HG03521 (cell line): ENCODE data around the gene IQCK.

Source experiments
- ATAC-seq: cut with Tn5 transposase; IDR thresholded peaks from one replicate; pipeline ENCODE4 v1.9.1; 2021; ENCODE audit warnings: mild to moderate bottlenecking, moderate library complexity; ENCODE audit not compliant: unreplicated experiment

IQCK gene

DNA sequence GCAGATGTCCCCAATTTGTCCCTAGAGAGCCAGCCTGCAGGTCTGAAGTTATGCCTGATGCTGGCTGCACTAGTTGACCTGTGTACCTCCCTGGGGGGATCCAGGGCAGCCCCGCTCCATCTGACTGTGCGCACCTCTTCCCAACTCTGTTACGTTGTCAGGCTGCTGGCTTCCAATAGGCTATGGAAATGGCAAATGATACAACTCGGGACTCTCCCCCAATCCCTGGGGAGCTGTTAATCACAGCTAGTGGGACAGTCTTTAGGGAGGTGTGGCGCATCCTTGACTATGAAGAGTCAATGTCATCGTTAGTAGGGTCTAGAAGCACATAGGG, 136.4 kb downstream of the IQCK start:
- ATAC-seq, result no peak

DNA sequence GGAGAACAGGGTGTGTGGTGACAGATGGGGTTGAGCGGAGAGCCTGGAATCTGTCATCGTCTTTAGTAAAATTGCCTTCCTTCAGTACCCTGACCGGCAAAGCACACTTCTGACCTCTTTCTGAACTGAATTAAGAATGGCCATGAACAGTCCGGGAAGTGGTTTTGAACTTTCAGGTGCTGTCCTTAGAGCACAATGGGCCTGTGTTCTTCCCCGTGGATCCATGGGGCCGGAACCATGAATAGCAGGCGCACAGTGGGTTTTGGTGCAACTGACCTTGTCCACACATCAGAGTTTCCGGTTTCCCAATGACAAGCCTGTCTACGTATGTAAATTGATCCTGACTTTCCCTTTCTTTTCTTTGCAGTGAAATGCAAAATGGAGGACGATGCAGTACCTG, 138.0 kb downstream of the IQCK start:
- ATAC-seq, result no peak

DNA sequence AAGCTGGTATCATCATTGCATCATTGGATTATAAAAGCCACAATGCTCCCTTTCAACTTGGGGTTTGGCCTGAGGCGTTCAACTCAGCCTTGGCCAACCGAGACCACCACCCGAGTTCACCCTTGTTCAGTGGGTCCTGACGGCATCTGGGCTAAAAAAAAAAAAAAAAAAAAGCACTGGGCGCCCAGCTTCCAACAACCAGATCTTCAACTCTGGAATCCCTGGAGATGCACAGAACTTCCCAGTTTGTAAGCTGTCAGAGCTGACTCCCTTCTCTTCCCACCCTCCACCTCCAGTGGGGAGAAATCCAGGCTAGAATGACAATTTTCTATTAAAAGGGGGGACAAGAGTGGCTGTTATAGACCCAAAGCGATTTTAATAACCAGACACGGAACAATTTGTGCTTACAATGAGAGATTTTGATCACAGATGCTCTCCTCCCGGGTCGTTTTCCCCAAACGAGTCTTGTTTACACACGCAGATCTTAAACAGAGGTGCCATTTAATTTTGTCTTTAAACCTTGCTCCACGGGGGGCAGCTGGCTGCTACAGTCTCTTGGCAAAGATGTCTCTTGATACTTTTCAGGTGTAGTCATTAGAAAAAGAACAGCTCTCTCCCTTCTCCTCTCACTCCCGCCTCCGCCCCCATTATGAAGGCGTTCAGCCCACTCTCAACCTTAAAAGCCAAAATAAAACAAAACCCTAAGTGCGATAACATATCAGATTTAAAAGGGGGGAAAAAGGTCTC, 139.7 kb downstream of the IQCK start:
- no peak for ATAC-seq

DNA sequence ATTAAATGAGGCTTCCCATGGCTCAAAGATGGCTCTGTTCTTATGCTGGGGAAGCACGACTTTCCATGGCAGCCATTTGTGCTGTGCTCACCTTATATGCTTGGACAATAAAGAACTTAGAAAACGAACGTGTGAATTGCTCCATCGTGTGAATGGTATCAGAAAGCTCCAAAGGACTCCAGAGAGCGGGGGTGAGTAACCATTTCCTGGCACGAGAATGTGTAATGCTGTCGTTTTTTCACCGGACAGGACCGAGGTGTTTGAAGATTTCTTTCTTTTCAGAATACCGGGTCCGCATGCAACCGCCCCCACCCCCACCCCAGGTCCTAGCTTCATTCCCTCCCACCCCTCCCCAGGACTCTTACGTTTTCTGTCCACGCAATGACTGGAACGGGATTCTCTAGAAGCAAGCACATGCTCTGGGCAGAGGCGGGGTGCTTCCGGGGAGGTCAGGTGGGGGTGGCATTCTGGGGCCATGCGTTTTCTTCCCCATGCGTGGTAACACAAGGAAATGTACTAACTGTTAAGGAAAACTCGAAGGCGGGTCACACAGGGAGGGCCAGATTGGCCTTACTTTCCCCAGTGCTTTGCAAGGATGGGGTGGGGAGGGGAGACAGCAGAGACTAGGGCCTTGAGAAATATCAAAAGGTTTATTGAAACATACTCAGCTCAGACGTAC, 140.4 kb downstream of the IQCK start:
- ATAC-seq, result no peak

DNA sequence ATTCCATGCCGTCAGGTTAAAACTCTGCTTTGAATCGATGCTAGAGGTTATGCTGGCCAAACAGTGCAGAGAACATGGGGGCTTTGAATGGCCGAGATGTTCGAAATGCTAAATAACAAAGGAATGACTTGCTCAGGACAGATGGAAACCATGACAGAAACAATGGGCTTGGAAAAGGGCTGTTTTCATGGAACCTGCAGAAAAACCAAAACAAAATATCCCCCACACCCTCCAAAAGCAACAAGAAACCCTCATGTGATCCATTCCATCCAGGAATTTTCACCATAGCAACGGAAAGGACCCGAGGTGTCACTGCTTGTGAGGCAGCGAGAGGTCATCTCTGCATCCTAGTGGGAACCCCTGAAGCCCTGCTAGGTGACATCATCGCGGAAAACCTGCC, 141.1 kb downstream of the IQCK start:
- ATAC-seq, result no peak

DNA sequence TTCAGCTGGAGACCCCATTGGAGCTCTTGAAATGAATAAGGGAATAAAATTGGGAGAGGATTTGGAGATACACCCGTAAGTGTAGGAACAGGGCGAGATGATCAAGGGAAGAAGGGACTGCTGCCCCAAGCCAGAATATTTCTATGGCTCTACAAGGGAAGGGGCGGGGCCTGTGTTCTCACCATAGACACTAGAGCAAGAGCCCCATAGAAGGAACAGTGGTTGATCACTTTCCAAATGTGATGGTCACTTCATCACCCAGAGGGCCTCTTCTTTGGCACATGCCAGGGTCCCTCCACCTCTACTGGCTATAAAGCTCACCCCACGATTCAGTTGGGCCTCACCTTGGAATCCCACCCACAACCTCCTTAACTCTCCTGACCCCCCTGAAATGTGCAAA, 141.5 kb downstream of the IQCK start:
- ATAC-seq, result no peak

DNA sequence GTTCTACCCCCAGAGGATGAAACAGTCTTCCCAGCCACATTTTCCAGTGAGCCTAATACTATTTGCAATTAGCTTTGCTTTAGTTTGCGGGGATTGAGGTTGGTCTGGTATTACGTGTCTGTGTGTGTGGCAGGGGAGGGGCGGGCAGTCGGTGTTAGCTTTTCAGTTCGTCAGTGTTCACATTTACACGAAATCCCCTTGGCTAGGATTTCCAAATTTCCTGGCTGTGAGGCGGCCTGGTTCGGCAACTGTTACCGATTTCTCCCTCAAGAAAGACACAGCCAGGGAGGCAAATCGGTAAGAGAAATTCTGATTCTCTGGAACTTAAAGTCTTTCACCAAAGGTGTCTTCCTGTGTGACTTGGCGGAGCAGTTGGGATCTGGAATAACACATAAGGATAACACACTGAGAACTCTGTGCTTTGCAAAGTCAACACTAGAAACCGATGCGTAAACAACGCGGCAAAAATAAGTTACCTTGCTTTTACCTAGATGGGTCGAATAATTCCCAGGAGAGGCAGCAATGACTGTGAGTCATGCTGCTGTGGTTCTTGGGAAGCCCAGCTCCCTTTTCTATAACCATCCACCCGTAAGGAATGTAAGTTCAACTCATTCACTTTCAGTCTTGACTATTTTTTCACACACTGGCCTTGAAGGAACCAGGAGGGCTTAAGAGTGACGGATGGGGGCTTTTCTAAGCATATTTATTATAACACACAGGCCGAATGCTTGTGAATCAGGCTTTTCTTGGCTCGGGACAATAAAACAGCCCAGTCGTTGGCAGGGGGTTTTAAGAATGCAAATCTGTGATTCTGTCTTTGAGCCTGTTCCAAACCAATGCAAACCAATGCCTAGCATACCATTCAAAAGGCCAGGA, 142.3 kb downstream of the IQCK start:
- ATAC-seq, result no peak

DNA sequence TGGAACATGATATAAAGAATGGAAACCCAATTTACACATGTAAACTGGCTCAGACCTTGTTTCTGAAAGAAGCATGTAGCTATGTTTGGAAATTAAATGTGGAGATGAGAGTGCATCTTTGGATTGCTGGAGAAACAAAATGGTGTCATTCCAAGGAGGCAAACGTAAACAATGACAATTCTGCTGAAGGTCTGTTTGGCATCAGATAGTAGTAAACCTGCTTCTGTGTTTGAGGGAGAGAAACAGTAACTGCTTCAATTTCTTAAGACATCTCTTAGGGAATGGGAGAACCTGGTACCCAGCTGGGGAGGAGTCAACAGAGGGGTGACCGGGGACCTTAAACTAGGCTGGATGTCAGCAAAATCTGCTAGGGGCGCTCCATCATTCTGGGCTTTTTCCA, 143.1 kb downstream of the IQCK start:
- ATAC-seq, result no peak

DNA sequence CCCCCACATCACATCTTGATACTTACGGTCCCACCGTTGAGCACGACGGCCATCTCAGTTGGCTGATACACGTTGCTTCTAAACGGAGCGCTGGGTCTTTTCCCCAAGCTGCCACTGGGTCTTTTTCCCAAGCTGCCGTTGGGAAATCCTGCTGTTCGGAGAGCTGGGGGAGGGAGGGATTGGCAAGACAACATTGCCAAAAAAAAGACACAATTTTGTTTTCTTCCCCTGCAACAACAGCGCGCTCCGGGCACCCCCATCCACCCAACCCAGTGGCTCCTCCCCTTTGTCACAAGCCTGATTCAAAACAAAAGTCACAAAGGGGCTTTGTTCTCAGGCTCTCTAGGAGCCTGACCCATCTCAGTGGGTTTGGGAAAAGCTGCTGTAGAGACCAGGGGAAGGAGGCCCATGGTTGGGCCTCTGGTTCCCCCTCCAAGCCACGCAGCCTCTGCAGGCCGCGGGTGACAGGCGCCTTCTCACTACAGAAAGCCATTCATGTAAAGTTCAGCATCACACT, 143.8 kb downstream of the IQCK start:
- ATAC-seq, result no peak

DNA sequence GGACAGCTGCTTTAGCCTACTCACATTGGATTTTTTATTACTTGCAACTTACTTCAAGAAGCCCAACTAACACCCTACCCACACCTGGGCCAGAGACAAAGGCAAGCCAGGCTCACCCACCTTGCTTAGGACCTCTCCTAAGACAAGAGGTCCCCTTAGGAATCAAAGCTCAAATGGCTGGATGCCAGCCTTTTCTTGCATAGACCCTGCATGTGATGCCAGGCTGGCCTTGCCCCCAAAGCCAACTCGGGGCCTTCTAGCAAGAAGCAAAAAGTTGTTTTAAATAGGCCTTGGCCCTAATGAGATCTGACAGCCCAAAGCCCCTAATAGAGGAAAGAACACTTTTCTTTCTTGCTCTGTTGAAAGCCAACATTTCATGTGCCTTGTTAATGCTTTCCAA, 145.9 kb downstream of the IQCK start:
- ATAC-seq, result no peak

DNA sequence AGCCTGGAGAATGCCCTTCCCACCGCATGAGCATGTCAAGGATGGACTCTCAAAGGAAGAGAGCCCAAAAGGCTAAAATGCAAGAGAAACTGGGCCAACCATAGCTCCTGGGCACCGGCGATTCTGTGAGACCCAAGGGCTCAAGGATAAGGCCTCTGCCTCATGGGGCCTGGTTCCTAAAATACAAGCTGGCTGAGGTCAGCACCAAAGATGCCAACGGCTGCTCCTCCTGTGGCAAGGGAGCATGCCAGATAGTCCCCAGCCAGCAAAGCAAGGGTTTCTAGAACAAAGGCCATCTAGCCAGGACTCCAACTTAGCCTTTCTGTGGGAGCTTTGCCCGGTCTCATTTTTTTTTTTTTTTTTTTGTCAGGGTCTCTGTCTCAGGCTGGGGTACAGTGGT, 146.5 kb downstream of the IQCK start:
- ATAC-seq, result no peak

DNA sequence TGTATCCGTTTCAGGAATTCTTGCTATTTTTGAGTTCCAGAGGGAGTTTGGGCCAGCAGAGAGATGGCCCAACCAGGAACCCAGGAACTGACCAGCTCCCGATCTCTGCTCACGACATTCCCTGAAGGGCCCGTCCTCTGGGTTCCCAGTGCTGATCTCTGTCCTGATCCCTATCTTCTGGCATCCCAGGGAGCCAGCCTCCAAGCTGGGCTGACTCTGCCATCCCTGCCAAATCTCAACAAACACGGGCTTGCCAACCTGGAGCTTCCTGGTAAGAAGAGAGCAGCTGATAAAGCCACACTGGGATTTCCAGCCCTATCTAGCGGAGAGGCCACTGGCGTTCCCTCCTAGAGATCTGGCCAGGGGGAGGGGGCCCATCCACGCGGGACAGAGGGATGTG, 150.3 kb downstream of the IQCK start:
- ATAC-seq, result no peak

DNA sequence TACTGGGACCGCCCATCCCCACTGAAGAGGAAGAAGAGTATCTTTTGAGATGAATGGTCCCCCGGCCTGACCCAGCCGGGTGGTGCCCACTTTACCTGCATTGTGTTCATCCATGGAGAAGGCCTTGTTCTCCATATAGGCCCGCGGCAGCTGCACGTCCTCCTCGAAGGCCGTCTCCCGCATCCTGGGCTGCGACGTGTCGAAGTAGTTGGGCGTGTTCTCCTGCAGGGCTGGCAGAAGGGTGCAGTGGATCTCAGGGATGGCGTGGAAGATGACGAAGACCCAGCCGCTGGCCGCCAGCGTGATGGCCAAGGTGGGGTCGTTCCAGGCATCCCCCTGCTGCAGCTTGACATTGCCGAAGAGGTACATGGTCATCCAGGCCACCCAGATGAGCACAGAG, 153.7 kb downstream of the IQCK start:
- ATAC-seq, result no peak

DNA sequence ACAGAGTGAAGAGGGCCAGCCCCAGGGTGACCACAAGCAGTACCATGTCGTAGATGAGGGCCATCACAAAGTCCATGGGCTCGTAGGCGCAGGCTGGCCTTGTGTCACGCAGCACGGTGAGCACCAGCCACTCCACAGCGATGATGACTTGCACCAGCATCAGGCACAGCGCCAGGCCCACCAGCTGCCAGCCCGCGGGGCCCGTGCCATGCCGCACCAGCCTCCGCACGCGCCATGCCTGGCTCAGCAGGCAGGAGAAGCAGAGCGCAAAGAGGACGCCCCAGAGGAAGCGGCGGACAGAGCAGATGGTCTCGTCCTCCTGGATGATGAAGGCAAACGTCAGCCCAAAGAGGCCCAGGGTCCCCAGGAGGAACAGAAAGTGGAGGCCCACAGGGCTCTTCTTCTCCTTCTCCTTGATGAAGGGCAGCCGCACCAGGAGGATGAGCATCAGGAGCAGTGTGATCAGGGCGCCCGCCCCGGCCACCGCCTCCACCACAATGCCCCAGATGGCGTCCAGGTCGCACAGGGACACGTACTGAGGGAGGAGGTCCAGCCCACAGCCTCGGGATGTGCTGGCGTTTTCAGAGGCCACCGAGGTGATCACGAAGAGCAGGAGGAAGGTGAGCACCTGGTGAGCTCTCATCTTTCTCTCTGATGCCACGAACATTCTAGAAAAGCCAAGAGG, 154.2 kb downstream of the IQCK start:
- ATAC-seq, result no peak

DNA sequence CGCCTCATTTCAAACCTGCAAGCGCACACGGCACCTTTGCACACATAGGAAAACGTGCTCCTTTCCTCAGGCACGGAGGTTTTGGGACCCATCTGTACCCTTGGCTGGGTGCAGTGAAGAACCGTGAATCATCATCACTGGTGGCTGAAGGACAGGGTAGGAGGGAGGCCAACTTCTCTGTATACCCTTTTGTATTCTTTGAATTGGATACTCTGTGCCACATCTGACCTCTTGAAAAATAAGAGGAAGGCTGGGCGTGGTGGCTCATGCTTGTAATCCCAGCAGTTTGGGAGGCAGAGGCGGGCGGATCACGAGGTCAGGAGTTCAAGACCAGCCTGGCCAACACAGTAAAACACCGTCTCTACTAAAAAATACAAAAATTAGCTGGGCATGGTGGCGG, 154.9 kb downstream of the IQCK start:
- no peak for ATAC-seq

DNA sequence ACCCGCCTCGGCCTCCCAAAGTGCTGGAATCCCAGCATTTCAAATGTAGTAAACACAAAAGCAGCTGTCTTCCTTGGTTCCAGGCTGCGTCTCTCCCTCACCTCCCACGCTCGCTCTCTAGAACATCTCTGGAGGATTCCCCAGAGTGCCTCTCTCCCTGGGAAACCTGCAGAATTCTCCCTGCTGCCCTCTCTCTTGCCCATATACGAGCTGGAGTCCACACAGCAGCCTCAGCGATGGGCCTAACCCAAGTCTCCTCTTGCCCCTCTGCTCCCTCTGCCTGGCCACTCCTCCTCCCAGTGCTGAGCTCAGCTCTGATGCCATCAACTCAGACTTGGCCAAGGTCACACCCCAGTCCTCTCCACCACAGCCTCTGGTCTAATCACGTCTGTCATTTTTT, 156.0 kb downstream of the IQCK start:
- no peak for ATAC-seq

DNA sequence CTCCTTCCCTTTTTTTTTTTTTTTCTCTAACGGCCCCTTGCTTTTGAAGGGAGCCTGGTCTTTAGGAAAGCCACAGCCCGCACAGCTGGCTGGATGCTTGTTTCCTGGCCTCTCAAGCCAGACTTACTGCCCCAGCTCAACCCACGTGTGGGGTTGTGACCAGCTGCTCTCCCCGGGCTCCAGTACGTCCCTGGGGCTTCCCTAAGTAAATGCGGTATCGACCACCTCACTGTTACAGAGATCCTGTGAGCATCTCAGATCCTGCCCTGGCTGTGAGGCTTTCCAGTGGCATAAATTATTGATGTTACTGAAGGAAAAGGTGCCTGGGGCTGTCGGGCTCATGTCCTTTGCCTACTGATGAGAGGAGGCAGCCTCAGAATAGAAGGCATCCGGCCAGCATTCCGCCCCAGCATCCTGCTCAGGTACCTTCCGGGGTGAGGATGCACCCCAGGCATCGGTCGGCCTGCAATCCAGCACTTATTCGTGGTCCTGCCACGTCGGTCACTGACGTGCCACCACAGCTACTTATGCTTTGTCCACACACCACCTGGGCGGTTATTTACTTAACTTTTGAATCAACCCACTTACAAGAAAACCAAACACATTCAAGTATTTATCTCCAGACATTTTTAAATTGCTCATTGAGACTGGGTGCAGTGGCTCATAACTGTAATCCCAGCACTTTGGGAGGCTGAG, 156.9 kb downstream of the IQCK start:
- ATAC-seq, result no peak

DNA sequence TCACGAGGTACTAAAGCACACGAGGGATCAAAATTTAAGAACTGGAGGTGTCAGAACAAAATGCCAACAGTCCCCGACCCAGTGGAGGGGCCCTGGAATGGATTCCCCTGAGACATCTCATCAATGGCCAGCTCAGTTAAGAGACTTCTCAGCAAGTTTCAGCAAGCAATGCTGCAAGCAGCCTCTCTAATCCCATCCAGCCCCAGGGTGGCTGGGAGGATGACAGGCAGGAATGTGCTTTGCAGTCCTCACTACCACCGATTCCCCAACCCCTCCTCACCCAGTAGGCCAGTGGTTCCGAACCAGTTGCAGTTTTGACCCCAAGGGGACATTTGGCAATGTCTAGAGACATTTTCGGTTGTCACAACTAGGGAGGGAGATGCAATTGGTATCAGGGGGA, 157.8 kb downstream of the IQCK start:
- ATAC-seq, result no peak

DNA sequence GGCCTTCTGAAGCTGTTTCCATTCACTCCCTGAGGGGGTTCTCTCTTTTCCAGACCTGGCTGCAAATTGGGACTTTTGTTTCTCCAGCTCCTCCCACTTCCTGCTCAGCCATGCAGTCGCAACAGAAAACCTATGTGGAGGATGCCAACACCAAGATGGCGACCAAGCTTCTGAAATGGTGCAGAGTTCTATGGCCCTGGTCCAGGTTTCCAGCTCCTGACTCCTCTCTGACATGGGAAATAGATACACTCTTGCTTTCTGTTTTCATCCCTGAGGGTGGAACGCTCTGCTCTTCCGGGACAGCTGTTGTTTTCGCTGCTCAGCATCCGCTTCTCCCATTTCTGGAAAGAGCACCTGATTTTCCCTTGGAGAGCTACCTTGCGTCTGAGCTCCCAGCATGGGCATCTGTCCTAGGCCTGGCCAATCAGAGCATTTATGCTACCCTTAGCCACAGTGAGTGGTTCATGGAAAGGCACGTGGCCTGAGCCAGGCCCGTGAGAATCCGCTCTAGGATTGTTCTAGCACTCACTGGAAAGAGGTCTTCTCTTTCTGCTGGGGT, 158.5 kb downstream of the IQCK start:
- ATAC-seq, result no peak

DNA sequence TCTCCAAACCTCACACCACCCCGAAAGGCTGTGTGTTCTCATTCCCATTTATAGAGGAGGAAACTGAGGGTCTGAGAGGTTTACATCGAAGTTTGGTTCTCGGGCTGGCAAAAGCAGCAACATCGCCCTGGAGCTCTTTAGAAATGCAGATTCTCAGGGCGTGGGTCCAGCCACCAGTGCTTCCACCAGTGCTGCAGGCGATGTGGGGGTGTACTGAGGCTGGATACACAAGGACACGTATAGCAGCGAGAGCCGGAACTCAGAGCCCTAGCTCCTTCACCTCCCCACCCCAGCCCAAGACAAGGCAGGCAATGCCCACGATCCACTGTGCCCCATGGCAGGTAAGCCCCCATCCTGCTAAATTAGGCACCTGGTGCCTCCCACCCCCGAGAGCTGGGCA, 160.7 kb downstream of the IQCK start:
- ATAC-seq, result no peak
